ENCODE results near the gene CARMIL1.
"Not testable (repeated sequence)": the region's sequence is repeated elsewhere in the genome, so short reads cannot be mapped to it uniquely, and the experiment has no call there.

CARMIL1 gene

DNA sequence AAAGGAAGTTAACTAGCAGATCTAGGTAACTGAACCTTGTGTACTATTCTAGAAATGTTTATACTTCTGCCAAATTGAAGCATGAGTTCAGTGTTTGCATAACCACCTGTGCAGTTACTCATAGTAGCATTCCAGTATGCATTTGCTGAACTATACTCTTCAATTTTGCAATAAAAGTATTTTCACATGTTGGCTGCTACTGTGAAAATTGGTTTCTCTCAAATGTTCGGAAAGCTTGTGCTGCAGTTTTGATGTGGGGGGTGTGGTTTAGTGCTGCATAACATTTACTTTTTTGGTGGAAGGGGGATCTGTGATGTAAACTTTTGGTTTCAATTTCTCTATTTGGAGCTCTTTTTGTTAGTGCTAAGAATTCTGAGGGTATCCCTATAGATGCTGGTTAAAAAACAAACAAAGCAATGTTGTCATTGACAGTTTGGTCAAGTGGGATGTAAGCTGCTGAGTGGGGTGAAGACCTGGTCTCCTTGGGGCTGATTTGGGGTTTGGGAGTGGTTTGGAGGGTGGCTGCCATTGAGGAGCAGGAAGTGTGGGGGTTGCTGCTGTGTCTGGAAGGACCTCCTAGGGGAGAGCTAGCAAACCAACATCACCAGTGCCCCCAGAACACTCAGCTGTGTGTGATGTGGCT lies 87.8 kb downstream of the CARMIL1 start:
- no peak for DNase-seq (ENCODE audit: low read depth in 4 of 4, low spot score in 1 of 4)

DNA sequence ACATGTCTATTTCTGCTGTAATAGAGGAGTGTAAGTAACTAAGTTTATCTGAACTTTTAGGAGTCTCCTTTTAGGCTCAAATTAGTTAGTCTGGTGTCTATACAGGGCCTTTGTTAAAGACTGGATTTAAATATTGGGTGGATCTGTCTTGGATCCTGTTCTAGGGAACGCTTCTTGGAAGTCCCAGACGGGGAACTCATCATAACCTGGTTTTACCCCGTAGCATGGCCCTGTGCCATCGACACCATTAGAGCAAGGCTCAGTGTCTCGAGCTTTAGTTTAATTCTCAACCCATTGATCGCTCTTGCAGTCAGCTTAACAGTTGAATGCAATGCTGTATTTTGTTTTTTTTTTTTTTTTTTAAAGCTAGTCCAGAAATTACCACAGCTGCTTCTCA lies 89.9 kb downstream of the CARMIL1 start:
- DNase-seq (ENCODE audit: low read depth in 4 of 4, low spot score in 1 of 4) = no peak

DNA sequence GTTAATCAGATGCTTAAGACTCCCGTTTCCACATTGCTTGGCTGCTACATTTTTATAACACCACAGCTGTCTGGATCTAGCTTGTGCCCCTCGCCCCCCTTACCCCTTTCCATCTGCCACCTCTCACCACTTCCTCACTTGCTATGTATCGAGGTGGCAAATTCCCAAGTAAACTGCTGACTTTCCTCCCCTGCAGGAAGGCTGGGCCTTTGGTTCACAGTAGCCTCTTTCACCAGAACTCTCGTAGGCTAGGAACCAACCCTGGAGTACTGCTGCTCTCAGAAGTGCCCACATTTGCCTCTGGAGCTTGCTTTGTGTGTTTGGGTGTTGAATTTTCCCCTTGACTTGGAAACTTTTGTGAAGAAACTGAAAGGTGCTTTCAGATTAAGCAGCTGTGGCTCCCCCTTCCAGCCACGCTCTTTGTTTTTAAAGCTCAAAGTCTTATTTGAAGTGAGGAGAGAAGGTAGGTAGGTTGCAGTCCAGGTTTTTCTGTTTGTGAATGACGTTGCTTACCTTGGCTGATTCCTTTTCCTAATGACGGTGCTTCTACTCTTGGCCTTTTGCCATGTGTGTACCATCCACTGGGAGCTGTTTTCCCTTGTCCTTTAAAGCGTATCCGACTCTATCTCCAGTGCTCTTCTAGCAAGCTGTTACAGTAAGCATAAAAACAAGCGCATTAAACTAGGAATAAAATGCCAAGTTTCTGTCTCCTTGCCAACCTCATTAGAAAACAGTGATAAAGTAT lies 90.4 kb downstream of the CARMIL1 start:
- DNase-seq (ENCODE audit: low read depth in 4 of 4, low spot score in 1 of 4) = no peak

- DNase-seq (ENCODE audit: low read depth in 4 of 4, low spot score in 1 of 4) = no peak
Measured at GRCh38 chr6:25370178-25371036, 91.2 kb downstream of the CARMIL1 start.

GRCh38 chr6:25371037-25371347 lies 91.8 kb downstream of the CARMIL1 start:
- no peak for DNase-seq (ENCODE audit: low read depth in 4 of 4, low spot score in 1 of 4)

GRCh38 chr6:25375125-25375524 lies 96.0 kb downstream of the CARMIL1 start:
- DNase-seq (ENCODE audit: low read depth in 4 of 4, low spot score in 1 of 4) = no peak

DNA sequence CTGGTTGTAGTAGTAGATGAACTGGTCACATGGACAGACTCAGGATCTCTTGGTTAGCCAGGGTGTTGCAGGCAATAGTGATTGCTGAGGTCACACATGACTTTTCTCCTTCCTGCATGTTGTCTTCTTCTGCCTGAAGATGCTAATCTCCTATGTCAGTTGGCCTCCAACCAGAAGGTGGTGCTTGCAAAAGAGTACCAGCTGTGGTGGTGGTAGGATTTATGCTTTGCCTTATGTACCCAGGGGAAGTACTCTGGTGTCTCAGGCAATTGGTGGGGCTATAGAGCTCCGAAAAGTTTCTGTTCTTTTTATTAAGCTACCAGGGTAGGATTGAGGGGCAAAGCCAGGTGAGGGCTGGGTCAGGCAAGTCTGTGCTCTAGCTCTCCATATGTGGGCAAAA lies 98.5 kb downstream of the CARMIL1 start:
- DNase-seq (ENCODE audit: low read depth in 4 of 4, low spot score in 1 of 4) = no peak

- DNase-seq (ENCODE audit: low read depth in 4 of 4, low spot score in 1 of 4) = no peak
Measured at GRCh38 chr6:25381077-25381476, 101.9 kb downstream of the CARMIL1 start.

GRCh38 chr6:25382476-25382875 lies 103.3 kb downstream of the CARMIL1 start:
- DNase-seq (ENCODE audit: low read depth in 4 of 4, low spot score in 1 of 4) = not testable (repeated sequence)

GRCh38 chr6:25384234-25384633 lies 105.1 kb downstream of the CARMIL1 start:
- DNase-seq (ENCODE audit: low read depth in 4 of 4, low spot score in 1 of 4) = no peak

- DNase-seq (ENCODE audit: low read depth in 4 of 4, low spot score in 1 of 4) = no peak
Measured at GRCh38 chr6:25384967-25385366, 105.8 kb downstream of the CARMIL1 start.

DNA sequence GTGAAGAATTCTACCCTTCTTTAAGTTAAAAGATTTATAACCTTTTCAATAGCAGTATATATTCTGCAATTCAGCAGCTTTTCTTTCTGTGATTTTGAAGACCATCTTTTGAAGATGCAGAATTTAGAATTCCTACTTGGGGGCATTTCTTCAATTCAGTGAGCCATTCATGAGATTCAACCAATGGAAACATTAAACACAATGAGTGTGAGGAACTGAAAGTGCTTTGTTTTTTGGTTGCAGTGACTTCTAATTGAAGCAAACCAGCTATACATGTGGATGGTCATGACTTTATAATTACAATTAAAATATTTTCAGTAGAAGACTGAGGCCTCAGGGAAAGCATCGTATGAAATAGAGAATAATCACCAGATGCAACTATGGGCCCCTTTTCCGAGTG lies 108.3 kb downstream of the CARMIL1 start:
- DNase-seq (ENCODE audit: low read depth in 4 of 4, low spot score in 1 of 4) = no peak

- DNase-seq (ENCODE audit: low read depth in 4 of 4, low spot score in 1 of 4) = no peak
Measured at GRCh38 chr6:25387911-25388310, 108.7 kb downstream of the CARMIL1 start.

GRCh38 chr6:25388776-25389175 lies 109.6 kb downstream of the CARMIL1 start:
- DNase-seq (ENCODE audit: low read depth in 4 of 4, low spot score in 1 of 4) = no peak

GRCh38 chr6:25389471-25389870 lies 110.3 kb downstream of the CARMIL1 start:
- DNase-seq (ENCODE audit: low read depth in 4 of 4, low spot score in 1 of 4) = no peak

- no peak for DNase-seq (ENCODE audit: low read depth in 4 of 4, low spot score in 1 of 4)
Measured at GRCh38 chr6:25392372-25392771, 113.2 kb downstream of the CARMIL1 start.

- DNase-seq (ENCODE audit: low read depth in 4 of 4, low spot score in 1 of 4) = no peak
Measured at GRCh38 chr6:25395731-25396130, 116.6 kb downstream of the CARMIL1 start.

- no peak for DNase-seq (ENCODE audit: low read depth in 4 of 4, low spot score in 1 of 4)
Measured at GRCh38 chr6:25397406-25397805, 118.2 kb downstream of the CARMIL1 start.

GRCh38 chr6:25399885-25400284 lies 120.7 kb downstream of the CARMIL1 start:
- DNase-seq (ENCODE audit: low read depth in 4 of 4, low spot score in 1 of 4) = no peak

GRCh38 chr6:25401711-25402110 lies 122.5 kb downstream of the CARMIL1 start:
- DNase-seq (ENCODE audit: low read depth in 4 of 4, low spot score in 1 of 4) = no peak

DNA sequence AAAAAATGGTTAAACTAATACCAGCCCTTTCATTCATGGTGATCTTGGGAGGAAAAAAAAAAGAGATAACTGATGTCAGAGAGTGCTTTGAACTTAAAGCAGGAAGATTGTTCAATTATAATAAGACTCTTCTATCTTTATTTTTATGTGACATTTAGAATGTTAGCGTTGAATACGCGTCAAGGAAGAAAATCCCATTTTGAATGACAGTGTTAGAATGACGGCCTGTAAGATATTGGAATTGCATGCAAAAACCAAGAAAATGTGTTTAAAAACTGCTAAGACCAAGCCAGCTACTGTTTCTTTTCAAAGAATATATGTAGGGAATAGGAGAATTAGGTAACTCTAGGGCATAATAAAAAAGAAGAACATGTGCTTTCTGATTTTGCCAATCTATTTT lies 123.0 kb downstream of the CARMIL1 start:
- DNase-seq (ENCODE audit: low read depth in 4 of 4, low spot score in 1 of 4) = no peak

DNA sequence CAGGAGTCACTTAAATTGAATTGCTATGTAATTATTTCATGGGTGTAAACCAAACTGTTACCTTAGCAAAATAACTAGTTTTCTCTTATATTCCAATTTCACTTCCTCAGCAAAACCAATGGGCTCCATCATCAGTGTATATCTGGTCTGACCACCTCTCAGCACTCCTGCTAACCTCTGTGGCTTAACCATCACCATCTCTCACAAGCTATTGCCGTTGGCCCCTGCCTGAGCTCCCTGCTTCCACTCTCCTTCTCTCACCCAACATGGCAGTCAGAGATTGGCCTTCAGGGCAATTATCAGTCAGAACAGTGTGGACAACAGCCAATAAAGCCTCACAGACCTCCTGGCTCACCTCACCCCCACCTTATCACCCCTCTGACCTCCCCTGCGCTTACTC lies 124.0 kb downstream of the CARMIL1 start:
- DNase-seq (ENCODE audit: low read depth in 4 of 4, low spot score in 1 of 4) = no peak

All from stimulated activated CD4-positive, alpha-beta T cell treated with anti-CD3 and anti-CD28 coated beads, Interleukin-1b, Interleukin-23, amount 100 ng/mL, for 24 hours (primary cell).